Right ventricle myocardium superior (tissue), 1 donor: ENCODE results near the gene IL17RC. TPM values are rescaled to one million over a fixed set of nuclear protein-coding genes. Genes with fewer than 3 reads are reported as not detected.

ENCODE experiments used
- ATAC-seq: fragments of 200-7000 bp; cut with Tn5 transposase; one replicate; pipeline ENCODE4 v1.9.1; 2020; ENCODE audit warnings: mild to moderate bottlenecking; ENCODE audit not compliant: poor library complexity
- DNase-seq: peaks from one replicate; pipeline ENCODE4 v3.0.0-alpha.2; 2020
- intact Hi-C: fragments of 100-400 bp; cut with DNase I; formaldehyde crosslinking; loops from one replicate; pipeline ENCODE4 v1.11.2; 2022
- total RNA-seq: library from RNA; stranded (reverse); fragmentation: NEBNext Ultra II Directional; extraction: Animal tissue kit (Norgen Biotek cat#: 25700); gene quantifications from one replicate; pipeline ENCODE4 v1.2.1, GENCODE V29; 2021
- donor health status: DM: no; HTN: yes; CAD: no; lungs with severe emphysema.

The IL17RC gene
- total RNA-seq, 1 donor from 2014 or later = 33.2 TPM

DNA sequence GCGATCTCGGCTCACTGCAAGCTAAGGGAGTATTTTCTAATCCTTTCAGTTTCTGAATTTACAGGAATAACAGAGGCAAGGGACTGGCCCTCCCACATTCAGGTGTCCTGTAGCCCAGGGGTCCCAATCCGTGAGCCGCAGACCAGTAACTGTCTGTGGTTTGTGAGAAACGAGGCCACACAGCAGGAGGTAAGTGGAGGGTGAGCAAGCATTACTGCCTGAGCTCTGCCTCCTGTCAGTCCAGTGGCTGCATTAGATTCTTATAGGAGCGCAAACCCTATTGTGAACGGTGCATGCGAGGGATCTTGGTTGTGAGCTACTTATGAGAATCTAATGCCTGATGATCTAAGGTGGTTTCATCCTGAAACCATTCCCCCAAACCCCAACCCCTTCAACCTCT is 5.0 kb upstream of the IL17RC start:
- DNase-seq = no peak
- intact Hi-C loops = no loop called here
- ATAC-seq = no peak

DNA sequence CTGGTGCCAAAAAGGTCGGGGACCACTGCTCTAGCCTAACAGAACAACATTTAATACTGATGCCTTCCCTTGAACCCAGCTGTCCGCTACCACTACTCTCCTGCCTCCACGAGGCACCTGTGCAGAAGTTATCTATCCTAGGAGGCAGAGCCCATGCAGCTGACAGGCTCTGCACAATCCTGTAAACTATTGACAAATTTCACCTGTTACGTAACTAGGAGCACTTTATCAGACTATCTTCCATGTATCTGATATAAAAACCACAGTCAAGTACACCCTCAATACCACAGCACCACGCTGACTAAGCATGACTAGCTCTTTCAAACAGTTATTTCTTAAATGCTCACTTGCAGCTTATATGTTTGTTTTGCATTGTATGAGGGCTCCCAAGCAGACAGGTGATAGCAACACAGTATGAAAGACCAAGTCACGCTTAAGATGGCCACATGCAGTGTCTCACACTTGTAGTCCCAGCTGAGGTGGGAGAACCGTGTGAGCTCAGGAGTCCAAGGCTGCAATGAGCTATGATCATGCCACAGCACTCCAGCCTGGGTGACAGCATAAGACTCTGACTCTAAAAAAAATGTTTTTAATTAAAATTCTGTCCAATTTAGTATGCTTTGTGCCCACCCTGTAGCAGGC is 4.5 kb upstream of the IL17RC start:
- DNase-seq = no peak
- intact Hi-C loops = no loop called here
- no peak for ATAC-seq

DNA sequence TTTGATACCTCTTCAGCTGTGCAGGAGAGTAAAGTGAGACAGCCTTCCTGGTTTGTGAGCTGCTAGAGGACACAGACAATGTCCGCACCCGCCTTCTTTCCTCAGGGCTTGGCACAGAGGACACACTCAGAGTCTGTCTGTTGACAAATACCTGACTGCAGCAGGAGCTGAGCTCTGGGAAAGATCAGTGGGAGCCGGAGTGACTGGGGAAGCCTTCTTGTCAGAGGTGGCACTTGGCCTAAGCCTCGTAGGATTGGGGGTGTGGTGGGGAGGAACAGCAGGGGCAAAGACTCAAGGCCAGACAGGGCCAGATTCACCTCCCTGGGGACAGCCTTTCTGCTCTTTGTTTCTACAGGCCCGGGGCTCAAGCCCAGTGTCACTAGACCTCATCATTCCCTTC is 3.3 kb upstream of the IL17RC start:
- DNase-seq (no peak), ATAC-seq (no peak)
- intact Hi-C loops = no loop called here

DNA sequence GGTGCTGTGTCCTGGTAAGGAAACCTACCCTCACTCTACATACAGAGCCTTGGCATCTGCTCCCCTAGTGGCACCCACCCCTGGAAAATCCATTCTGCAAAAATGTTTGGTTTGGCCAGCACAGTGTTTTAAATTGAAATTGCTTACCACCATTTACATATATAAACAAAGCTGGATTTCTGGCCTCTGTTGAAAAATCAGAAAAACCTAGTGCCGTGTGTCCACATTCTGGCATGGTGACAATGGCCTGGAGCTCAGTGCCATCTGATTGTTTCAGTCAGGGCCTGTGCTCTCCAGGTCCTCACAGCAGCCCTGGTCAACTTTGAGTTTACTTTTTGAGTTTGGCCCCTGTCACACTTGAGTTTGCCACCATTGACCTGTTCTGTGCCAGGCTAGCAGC is 2.9 kb upstream of the IL17RC start:
- DNase-seq (no peak), ATAC-seq (no peak)
- intact Hi-C loops = no loop called here

DNA sequence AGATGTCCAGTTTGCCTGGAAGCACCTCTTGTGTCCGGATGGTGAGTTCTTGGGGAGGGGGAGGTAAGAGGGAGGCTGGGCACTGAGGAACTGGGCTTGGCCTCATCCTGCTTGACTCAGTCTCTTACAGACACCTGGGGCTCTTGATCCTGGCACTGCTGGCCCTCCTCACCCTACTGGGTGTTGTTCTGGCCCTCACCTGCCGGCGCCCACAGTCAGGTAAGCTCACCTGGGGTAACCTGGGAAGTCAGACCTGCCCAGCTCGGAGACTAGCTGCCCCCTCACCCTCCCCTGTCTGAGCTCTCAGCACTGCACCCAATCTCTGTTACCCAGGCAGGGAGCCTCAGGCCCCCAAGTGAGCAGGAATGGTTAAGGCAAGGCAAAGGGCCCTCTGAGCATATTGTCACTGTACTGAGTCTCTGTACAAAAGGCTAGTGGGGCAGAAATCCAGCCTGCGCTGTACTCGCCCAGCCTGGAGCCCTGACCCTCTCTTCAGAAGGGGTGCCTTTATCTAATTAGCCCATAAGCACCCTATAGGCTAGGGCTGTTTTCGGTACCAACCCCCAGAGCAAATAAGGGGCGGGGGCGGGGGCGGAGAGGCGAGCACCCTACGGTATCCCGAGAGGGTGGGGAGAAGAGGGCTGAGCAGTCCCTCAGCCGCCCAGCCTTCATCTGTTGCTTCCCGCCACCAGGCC is 2.2 kb upstream of the IL17RC start:
- ATAC-seq (no peak), DNase-seq (no peak)
- intact Hi-C loops = no loop called here

DNA sequence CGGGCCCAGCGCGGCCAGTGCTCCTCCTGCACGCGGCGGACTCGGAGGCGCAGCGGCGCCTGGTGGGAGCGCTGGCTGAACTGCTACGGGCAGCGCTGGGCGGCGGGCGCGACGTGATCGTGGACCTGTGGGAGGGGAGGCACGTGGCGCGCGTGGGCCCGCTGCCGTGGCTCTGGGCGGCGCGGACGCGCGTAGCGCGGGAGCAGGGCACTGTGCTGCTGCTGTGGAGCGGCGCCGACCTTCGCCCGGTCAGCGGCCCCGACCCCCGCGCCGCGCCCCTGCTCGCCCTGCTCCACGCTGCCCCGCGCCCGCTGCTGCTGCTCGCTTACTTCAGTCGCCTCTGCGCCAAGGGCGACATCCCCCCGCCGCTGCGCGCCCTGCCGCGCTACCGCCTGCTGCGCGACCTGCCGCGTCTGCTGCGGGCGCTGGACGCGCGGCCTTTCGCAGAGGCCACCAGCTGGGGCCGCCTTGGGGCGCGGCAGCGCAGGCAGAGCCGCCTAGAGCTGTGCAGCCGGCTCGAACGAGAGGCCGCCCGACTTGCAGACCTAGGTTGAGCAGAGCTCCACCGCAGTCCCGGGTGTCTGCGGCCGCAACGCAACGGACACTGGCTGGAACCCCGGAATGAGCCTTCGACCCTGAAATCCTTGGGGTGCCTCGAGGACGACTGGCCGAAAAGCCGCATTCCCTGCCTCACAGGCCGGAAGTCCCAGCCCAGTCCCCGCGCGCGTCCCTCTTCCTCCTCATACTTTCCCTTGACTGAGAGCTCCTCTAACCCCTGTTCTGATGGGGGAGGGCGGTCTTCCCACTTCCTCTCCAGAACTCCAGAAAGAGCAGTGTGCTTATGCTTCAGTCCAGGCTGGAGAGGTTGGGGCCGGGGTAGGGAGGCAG is 1.4 kb upstream of the IL17RC start:
- intact Hi-C loops = no loop called here
- ATAC-seq = peak; percentile 63
- DNase-seq = peak; percentile 86

DNA sequence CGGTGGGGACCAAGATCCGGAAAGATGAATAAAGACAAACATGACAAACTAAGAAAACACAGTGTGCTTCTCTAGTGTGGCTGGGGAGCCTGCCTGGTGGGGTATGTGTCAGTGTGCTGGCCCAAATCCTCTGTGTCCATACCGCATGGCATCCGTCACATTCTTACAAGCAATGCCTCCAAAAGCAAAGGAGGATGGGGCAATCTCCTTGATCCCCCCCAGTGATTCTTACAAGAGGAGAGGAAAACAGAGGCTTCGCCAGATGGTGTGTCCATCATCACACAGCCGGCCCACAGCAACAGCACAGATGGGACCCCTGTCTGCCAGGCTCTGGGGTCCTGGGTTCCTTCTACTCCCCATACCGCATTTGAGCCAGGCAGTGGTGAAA is 558 bp upstream of the IL17RC start:
- no peak for DNase-seq
- intact Hi-C loops = no loop called here
- ATAC-seq = peak; percentile 1

DNA sequence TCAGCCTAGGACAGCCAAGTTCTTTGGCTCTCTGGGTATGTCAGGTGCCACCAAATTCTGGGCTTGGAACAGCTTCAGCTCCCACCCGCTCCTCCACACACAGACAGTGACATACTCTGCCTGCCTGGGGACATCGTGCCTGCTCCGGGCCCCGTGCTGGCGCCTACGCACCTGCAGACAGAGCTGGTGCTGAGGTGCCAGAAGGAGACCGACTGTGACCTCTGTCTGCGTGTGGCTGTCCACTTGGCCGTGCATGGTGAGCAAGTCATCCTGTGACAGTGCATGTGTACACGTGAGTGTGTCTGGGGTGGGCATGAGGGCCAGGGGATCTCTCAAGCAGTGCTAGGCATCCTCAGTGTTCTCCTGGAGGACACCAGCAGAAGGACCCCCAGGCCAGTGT is 922 bp downstream of the IL17RC start:
- intact Hi-C loops = no loop called here
- ATAC-seq = no peak
- DNase-seq = no peak

DNA sequence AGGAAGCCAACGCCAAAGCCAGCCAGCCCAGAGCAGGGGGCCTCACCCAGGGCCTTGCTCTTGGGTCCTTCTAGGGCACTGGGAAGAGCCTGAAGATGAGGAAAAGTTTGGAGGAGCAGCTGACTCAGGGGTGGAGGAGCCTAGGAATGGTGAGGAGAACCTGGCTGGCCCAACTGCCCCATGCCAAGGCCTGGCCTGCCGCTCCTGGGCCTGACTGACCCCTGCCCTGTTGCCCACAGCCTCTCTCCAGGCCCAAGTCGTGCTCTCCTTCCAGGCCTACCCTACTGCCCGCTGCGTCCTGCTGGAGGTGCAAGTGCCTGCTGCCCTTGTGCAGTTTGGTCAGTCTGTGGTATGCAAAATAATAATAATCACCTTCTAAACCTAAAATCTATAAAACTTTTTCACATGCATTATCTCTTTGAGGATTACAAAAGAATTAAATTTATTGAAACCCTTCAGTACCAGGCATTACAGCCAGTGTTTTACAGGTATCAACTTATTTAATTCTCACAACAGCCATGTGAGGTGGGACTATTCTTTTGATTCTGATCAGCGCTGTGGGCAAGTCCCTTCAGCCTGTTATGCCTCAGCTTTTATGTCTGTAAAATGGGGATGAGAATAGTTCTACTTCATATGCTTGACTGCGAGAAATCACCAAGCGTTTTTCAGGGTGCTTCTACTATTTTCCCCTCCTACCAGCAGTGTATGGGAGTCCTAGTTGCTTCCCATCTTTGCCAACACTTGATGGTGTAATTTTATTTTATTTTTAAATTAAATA is 1.6 kb downstream of the IL17RC start:
- ATAC-seq (no peak), DNase-seq (no peak)
- intact Hi-C loops = no loop called here

DNA sequence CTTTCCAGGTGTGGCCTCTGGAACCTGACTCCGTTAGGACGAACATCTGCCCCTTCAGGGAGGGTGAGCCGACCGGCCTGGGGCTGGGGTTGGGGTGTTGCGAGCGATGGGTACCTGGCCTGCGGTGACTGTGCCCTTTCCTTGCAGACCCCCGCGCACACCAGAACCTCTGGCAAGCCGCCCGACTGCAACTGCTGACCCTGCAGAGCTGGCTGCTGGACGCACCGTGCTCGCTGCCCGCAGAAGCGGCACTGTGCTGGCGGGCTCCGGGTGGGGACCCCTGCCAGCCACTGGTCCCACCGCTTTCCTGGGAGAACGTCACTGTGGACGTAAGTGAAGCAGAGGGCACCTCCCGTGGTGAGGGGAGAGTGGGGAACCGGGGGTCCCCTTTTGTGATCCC is 11.3 kb downstream of the IL17RC start:
- no peak for DNase-seq
- ATAC-seq = no peak
- intact Hi-C loops = no loop called here

DNA sequence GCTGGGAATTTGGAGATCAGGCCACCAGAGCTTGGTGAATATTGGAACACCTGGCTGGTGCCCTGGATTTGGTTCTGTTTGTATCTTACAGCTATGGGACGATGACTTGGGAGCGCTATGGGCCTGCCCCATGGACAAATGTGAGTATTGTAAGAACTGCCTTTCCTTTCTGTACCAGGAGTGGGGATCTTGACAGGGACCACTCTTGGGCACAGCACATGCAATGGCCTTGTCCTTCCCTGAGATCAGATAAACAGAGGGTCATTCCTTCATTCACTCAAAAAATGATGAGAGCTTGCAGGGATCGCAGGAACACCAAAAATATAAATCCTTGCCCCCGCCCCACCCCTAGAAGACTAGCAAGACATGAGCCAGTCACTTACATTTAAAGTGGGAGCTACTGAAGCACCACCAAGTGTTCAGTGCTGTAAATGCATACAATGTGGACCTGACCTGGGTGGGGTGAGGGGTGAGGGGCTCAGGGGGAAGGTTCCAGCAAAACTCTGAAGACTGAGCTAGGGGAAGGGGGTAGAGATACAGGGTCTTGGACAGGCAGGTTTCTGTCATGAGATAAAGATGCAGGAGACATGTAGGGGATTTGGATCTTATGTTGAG is 14.0 kb downstream of the IL17RC start:
- intact Hi-C loops = no loop called here
- ATAC-seq (no peak), DNase-seq (no peak)

DNA sequence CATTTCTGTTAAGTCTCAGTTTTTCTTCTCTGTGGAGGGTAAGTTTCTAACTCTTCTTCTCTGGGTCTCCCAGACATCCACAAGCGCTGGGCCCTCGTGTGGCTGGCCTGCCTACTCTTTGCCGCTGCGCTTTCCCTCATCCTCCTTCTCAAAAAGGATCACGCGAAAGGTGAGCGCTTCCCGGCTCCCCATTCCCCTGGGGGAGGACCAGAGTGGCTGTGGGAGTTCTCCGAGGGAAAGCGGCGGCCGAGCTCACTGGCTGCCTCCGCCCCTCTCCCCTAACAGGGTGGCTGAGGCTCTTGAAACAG is 15.6 kb downstream of the IL17RC start:
- intact Hi-C loops = no loop called here
- no peak for ATAC-seq
- DNase-seq = no peak

DNA sequence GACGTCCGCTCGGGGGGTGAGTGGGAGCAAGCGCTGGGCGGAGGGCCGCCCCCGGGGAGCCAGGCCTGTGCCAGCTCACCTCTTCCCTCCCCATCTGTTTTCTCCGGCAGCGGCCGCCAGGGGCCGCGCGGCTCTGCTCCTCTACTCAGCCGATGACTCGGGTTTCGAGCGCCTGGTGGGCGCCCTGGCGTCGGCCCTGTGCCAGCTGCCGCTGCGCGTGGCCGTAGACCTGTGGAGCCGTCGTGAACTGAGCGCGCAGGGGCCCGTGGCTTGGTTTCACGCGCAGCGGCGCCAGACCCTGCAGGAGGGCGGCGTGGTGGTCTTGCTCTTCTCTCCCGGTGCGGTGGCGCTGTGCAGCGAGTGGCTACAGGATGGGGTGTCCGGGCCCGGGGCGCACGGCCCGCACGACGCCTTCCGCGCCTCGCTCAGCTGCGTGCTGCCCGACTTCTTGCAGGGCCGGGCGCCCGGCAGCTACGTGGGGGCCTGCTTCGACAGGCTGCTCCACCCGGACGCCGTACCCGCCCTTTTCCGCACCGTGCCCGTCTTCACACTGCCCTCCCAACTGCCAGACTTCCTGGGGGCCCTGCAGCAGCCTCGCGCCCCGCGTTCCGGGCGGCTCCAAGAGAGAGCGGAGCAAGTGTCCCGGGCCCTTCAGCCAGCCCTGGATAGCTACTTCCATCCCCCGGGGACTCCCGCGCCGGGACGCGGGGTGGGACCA is 16.1 kb downstream of the IL17RC start:
- intact Hi-C loops = no loop called here
- DNase-seq = peak; percentile 89
- peak; percentile 85 for ATAC-seq

DNA sequence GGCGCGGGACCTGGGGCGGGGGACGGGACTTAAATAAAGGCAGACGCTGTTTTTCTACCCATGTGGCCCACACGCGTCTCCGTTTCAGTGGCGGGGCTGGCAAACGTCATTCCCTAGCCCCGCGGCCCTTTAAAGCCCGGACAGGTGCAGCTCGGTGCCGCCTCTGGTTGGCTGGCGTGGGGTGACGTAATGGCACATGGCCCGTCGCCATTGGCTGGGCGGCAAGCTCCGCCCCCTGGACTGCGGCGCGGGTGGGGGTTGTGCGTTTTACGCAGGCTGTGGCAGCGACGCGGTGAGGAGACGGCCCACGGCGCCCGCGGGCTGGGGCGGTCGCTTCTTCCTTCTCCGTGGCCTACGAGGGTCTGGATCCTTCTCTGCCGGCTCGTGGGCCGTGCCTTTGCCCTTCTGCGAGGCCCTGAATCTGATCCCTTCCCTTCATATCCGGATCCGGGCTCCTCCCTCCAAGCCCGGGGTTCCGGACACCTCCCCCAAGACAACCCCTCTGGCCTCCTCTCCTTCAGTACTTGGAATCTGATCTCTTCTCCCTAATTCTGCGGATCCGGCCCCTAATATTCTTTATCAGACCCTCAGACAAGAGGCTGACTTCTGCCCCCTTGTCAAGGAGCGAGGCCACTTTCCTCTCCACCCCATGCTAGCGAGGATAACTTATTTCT is 16.8 kb downstream of the IL17RC start, which contains the start of gene CRELD1:
Gene CRELD1 (plus strand): TSS at position 274 of the 674 bp plus-strand sequence. CDS start 605 bp downstream, outside the sequence.
- intact Hi-C loops = no loop called here
- ATAC-seq = peak; percentile 97
- DNase-seq = peak; percentile 98

DNA sequence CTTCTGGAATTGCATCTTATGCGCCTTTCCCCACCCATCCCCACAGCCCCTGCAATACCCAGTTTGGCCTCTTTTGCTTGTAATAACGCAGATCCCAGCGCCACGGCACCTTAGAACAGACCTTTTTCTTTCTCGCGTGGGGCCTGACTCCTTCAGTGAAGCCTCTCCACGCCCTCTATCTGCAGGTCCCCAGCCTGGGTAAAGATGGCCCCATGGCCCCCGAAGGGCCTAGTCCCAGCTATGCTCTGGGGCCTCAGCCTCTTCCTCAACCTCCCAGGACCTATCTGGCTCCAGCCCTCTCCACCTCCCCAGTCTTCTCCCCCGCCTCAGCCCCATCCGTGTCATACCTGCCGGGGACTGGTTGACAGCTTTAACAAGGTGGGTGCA is 17.3 kb downstream of the IL17RC start:
- no peak for ATAC-seq
- intact Hi-C loops = no loop called here
- DNase-seq = no peak

DNA sequence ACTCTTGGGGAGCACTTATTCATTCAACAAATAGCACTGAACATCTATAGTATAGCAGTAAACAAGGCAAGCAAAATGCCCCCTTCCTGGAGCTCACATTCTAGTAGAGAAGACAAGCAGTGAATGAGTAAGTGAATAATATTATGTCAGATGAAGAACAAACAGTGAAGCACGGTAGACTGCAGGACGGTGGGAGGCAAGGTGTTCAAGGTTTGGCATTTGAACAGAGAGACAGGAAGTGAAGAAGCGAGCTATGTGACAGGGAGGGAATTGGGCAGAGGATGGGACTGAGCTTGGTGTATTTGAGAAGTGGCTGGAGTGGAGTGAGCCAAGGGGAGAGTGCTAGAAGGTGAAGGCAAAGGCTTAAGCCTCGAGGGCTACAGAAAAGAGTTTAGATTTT is 18.1 kb downstream of the IL17RC start:
- intact Hi-C loops = no loop called here

DNA sequence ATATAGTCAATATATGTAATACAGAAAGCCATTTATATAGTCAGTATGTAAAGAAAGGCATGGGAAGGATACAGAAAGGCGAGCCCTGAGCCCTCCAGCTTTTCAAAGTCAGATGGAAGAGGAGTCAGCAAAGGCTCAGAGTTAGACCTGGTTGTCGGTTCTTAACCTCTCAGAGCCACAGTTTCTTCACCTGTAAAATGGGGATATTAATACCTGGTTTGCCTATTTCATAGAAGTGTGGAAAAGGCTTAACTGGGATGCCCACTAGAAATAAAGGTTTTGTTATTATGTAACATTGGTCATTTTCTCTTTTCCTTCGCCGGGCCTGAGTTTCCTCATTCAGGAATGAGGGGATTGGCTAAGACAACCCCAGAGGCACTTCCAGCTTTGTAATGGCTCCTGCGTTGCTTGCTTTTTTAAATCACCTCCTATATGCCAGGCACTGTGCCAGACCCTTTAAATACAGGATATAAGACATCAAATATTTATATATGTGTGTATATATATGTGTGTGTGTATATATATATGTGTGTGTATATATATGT is 19.1 kb downstream of the IL17RC start:
- intact Hi-C loops = no loop called here

More for the DNA sequence above, 18.1 kb downstream of the IL17RC start:
- DNase-seq = no peak
- ATAC-seq = no peak

More for the DNA sequence above, 19.1 kb downstream of the IL17RC start:
- DNase-seq (no peak), ATAC-seq (no peak)
